Liver (tissue), 3 donors: Measurements from ENCODE around the gene CENPA.
"Not testable (repeated sequence)": the region's sequence is repeated elsewhere in the genome, so short reads cannot be mapped to it uniquely, and the experiment has no call there.

Source experiments
- ATF3 ChIP-seq: IDR thresholded peaks from 2 replicates; pipeline ENCODE4 v1.6.1; 2016; ENCODE audit warnings: antibody characterized with exemption
- CTCF ChIP-seq: fragments of 150-350 bp; IDR thresholded peaks from 2 replicates; pipeline ENCODE4 v1.5.1; 2017; ENCODE audit warnings: improper control_type of control experiment, low read depth, low read length; ENCODE audit not compliant: missing input control
- GABPA ChIP-seq, 2 donors: IDR thresholded peaks in 1 of 2; conservative IDR thresholded peaks in 1 of 2; 2 replicates each; pipeline ENCODE4 v1.6.1; 2016; ENCODE audit warnings: antibody characterized with exemption in 2 of 2, mild to moderate bottlenecking in 1 of 2, moderate library complexity in 1 of 2
- JUND ChIP-seq, 2 donors: IDR thresholded peaks; 2 replicates each; pipeline ENCODE4 v1.6.1; 2016; ENCODE audit warnings: antibody characterized with exemption in 2 of 2
- MAX ChIP-seq: IDR thresholded peaks from 2 replicates; pipeline ENCODE4 v1.6.1; 2016; ENCODE audit warnings: antibody characterized with exemption
- RAD21 ChIP-seq, 2 donors: IDR thresholded peaks; 2 replicates each; pipeline ENCODE4 v1.6.1; 2016; ENCODE audit warnings: antibody characterized with exemption in 2 of 2, mild to moderate bottlenecking in 2 of 2
- SP1 ChIP-seq: IDR thresholded peaks from 2 replicates; pipeline ENCODE4 v1.6.1; 2018; ENCODE audit warnings: antibody characterized with exemption, mild to moderate bottlenecking
- TAF1 ChIP-seq: conservative IDR thresholded peaks from 2 replicates; pipeline ENCODE4 v1.6.1; 2016; ENCODE audit warnings: antibody characterized with exemption, mild to moderate bottlenecking
- TF ChIP-seq, protein P1 (sequence below): IDR thresholded peaks from 2 replicates; pipeline ENCODE4 v1.6.1; 2016; ENCODE audit warnings: antibody characterized with exemption, mild to moderate bottlenecking
- donor health status: healthy.
- donor health status: healthy.

DNA sequence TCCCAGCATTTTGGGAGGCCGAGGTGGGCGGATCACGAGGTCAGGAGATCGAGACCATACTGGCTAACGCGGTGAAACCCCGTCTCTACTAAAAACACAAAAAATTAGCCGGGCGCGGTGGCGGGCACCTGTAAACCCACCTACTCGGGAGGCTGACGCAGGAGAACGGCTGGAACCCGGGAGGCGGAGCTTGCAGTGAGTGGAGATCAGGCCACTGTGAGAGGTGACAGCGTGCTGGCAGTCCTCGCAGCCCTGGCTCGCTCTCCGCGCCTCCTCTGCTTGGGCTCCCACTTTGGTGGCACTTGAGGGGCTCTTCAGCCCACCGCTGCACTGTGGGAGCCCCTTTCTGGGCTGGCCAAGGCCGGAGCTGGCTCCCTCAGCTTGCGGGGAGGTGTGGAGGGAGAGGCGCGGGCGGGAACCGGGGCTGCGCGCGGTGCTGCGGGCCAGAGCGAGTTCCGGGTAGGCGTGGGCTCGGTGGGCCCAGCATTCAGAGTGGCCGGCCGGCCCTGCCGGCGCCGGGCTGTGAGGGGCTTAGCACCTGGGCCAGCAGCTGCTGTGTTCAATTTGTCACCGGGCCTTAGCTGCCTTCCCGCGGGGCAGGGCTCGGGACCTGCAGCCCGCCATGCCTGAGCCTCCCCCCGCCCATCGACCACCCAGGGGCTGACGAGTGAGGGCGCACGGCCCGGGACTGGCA is 28.4 kb downstream of the CENPA start:
- not testable (repeated sequence) for TF ChIP-seq CTCF; JUND (IDR thresholded peaks at IDR 0.05); MAX; TAF1; ATF3; RAD21 (IDR thresholded peaks at IDR 0.05); GABPA (IDR thresholded peaks at IDR 0.05 in 1 of 2, conservative IDR thresholded peaks at IDR 0.05 in 1 of 2); SP1
- TF ChIP-seq, protein P1, sequence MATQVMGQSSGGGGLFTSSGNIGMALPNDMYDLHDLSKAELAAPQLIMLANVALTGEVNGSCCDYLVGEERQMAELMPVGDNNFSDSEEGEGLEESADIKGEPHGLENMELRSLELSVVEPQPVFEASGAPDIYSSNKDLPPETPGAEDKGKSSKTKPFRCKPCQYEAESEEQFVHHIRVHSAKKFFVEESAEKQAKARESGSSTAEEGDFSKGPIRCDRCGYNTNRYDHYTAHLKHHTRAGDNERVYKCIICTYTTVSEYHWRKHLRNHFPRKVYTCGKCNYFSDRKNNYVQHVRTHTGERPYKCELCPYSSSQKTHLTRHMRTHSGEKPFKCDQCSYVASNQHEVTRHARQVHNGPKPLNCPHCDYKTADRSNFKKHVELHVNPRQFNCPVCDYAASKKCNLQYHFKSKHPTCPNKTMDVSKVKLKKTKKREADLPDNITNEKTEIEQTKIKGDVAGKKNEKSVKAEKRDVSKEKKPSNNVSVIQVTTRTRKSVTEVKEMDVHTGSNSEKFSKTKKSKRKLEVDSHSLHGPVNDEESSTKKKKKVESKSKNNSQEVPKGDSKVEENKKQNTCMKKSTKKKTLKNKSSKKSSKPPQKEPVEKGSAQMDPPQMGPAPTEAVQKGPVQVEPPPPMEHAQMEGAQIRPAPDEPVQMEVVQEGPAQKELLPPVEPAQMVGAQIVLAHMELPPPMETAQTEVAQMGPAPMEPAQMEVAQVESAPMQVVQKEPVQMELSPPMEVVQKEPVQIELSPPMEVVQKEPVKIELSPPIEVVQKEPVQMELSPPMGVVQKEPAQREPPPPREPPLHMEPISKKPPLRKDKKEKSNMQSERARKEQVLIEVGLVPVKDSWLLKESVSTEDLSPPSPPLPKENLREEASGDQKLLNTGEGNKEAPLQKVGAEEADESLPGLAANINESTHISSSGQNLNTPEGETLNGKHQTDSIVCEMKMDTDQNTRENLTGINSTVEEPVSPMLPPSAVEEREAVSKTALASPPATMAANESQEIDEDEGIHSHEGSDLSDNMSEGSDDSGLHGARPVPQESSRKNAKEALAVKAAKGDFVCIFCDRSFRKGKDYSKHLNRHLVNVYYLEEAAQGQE, result not testable (repeated sequence)
